Suppressor macrophage (primary cell): Measurements from ENCODE around the gene PSMB2.
A peak's percentile ranks its signal among the peaks of the same experiment; 100 is the strongest.
"Not testable (repeated sequence)": the region's sequence is repeated elsewhere in the genome, so short reads cannot be mapped to it uniquely, and the experiment has no call there.

Source experiments
- DNase-seq, 4 experiments: peaks; one replicate each; pipeline ENCODE4 v3.0.0-alpha.2; 2020 to 2022

The PSMB2 gene

GRCh38 chr1:35592991-35593769 lies 48.1 kb downstream of the PSMB2 start:
- peak; percentile 38 to 72 (median 69) for DNase-seq

- no peak for DNase-seq
Measured at GRCh38 chr1:35591211-35591610, 50.1 kb downstream of the PSMB2 start.

GRCh38 chr1:35590476-35591040 lies 50.8 kb downstream of the PSMB2 start:
- DNase-seq = no peak

- no peak for DNase-seq
Measured at GRCh38 chr1:35589516-35590427, 51.6 kb downstream of the PSMB2 start.

GRCh38 chr1:35588197-35588910 lies 53.0 kb downstream of the PSMB2 start:
- DNase-seq = no peak

GRCh38 chr1:35587736-35588135 lies 53.6 kb downstream of the PSMB2 start:
- DNase-seq = no peak

GRCh38 chr1:35586808-35587207 lies 54.5 kb downstream of the PSMB2 start:
- DNase-seq = no peak

- DNase-seq = not testable (repeated sequence)
Measured at GRCh38 chr1:35585805-35586204, 55.5 kb downstream of the PSMB2 start.

GRCh38 chr1:35585281-35585680 lies 56.0 kb downstream of the PSMB2 start:
- DNase-seq = no peak

- not testable (repeated sequence) for DNase-seq
Measured at GRCh38 chr1:35581621-35582020, 59.7 kb downstream of the PSMB2 start.

GRCh38 chr1:35580949-35581388 lies 60.4 kb downstream of the PSMB2 start:
- DNase-seq = no peak

GRCh38 chr1:35577071-35577998 lies 64.0 kb downstream of the PSMB2 start:
- DNase-seq = peak in 3 of 4 experiments; percentile 44 to 55 (median 52)

- not testable (repeated sequence) for DNase-seq
Measured at GRCh38 chr1:35576766-35577070, 64.6 kb downstream of the PSMB2 start.

GRCh38 chr1:35576061-35576765 lies 65.1 kb downstream of the PSMB2 start:
- peak in 2 of 4 experiments; percentile 8 to 47 for DNase-seq

- no peak for DNase-seq
Measured at GRCh38 chr1:35575416-35575958, 65.8 kb downstream of the PSMB2 start.

- peak; percentile 61 to 79 (median 74) for DNase-seq
Measured at GRCh38 chr1:35574655-35575415, 66.5 kb downstream of the PSMB2 start.

- no peak for DNase-seq
Measured at GRCh38 chr1:35574125-35574654, 67.1 kb downstream of the PSMB2 start.

- peak; percentile 59 to 80 (median 65) for DNase-seq
Measured at GRCh38 chr1:35573198-35574124, 67.9 kb downstream of the PSMB2 start, which contains the start of gene TFAP2E. TSS of gene TFAP2E (plus strand) at chr1:35573314. CDS start at chr1:35573578, 264 bp downstream.
